EH (cell line): ENCODE data around the gene NEURL1B.
A peak's percentile ranks its signal among the peaks of the same experiment; 100 is the strongest.
"Not testable (repeated sequence)": the region's sequence is repeated elsewhere in the genome, so short reads cannot be mapped to it uniquely, and the experiment has no call there.

Source experiments
- DNase-seq: peaks from one replicate; pipeline ENCODE4 v3.0.0-alpha.2; 2015; ENCODE audit warnings: low read depth

NEURL1B gene

DNA sequence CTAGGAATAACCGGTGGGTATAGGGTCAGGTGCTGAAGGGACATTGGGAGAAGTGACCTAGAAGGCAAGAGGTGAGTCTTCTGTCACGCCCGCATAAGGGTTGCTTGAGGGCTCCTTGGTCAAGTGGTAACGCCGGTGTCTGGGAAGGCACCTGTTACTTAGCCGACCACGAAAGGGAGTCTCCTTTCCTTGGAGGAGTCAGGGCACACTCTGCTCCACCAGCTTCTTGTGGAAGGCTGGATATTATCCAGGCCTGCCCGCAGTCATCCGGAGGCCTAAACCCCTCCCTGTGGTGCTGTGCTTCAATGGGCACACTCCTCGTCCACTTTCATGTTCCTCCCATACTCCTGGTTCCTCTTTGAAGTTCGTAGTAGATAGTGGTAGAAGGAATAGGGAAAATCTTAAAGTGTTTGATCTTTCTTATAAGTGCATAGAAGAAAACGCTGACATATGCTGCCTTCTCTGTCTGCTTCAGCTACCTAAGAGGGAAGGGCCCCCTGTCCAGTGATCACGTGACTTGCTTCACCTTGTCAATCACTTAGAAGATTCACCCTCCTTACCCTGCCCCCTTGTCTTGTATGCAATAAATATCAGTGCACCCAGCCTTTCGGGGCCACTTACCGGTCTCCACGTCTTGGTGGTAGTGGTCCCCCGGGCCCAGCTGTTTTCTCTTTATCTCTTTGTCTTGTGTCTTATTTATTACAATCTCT is 16.6 kb downstream of the NEURL1B start:
- not testable (repeated sequence) for DNase-seq

DNA sequence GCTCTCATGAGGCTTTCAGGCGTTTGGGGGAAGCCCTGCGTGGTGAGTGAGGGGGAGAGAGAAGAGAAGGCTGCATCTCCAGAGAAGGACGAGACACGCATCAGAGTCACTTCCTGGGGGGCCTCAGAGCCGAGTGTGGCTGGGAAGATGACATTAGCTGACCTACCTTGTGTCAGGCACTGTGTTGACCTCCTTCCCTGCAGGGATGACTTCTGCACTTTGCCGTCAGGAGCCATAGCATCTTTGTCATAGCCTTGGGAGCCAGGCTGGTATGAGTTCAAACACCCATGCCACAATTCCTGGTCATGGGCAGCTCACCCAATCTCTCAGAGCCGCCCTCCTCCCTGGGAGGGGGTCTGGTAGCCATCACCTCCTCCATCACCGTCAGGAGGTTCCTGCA is 17.3 kb downstream of the NEURL1B start:
- no peak for DNase-seq

DNA sequence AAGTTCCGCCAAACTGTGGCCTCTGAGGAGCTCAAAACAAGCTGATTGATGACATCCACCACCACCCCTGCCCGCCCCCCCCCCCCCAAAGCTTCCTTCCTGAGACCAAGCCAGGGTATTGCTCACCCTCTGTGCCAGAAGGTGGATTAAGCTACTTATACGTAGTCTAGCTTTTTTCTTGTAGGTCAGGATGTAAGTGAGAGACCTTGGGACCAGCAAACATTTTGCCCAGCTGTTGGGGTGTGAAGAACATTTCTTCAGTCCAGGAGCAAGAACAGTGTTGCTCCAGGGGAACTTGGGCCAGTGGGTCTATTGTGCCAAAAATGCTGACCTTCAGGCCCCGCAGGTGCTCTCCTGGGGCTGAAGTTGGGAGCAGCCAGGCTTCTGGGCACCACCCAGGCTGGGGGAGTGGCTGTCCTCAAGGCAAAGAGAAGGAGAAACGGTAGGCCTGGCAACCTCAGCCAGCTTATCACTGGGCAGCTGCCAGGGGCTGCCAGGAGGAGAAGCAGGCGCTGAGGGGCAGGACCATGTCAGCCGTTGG is 18.0 kb downstream of the NEURL1B start:
- DNase-seq: no peak

DNA sequence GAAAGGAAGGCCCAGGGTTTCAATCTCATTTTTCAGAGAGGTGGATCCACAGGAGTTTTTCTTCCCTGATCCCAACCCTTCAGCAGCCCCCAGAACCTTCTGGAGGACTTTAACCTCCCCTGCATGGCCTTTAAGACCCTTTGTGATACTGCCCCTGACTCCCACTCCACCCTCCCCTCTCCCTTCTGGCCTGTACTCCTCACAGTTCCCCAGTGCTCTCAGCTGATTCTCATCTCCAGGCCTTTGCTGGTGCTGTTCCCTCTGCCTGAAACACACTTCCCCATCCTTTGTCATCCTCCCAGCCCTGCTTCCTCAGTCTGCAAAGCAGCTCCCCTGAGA is 18.5 kb downstream of the NEURL1B start:
- DNase-seq: no peak

DNA sequence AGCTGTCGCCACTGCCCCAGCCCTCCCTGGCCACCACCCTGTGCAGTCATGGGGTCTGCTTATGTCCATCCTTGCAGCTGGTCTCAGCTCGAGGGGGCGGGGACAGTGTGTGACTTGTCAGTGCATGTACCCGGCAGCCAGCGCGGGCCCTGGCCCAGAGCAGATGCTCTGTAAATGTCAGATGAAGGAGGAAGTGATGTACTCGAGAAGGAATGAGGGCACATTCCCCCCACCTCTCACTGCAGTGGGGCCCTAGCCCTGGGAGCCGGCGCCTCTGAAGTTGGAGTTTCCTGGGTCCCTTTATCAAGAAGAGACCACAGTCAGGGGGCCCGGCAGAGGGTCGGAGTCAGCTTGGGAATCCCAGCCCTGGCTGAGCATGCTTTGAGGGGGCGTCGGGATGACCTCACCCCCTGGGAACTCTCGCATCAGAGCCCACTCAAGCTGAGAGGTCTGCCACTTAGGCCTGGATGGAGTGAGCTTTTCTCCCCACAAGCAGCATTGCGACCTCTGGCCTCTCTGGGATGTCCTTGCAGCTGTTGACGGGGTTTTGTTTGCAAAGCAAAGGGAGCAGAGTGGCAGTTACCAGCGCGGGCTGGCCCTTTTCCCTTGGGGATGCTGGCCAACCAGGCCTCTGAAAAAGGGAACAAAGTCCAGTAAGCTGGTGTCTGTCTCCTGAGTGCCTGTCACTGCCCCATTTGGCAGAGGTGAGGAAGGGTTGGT is 19.0 kb downstream of the NEURL1B start:
- DNase-seq: peak; percentile 95

DNA sequence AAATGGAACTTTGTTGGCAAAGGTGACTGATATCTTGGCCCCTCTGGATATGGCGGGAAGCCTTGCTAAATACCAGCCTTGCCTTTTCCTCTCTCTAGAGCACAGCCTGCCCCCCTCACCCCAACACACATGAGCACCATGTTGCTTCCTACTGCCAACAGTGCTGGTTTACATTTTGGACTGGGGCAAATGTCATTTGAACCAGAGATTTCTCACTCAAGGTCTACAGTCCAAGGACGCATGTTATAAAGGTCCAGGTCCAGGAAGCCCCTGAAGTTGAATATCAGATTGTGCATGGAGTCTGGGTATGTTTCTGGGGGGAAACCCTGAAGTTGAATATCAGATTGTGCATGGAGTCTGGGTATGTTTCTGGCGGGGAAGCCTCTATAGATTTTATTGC is 19.9 kb downstream of the NEURL1B start:
- DNase-seq: no peak

DNA sequence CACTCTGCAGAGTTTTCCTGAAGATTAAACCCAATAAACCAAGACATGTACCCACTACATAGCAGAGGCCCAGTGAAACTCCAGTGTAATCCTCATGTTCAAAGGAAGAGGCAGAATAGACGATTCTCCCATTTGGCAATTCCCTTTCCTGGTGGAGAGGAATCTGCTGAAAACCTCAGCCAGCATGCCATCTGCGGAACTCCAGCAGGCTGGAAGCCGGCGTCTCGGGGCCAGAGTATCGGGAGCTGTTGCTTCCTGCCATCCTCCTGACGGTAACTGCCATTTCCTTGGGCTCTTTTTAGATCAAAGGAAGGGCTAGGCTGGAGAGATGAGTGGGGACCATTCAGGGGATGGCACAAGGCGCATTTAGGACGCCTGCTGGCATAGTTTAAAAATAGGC is 20.5 kb downstream of the NEURL1B start:
- no peak for DNase-seq

DNA sequence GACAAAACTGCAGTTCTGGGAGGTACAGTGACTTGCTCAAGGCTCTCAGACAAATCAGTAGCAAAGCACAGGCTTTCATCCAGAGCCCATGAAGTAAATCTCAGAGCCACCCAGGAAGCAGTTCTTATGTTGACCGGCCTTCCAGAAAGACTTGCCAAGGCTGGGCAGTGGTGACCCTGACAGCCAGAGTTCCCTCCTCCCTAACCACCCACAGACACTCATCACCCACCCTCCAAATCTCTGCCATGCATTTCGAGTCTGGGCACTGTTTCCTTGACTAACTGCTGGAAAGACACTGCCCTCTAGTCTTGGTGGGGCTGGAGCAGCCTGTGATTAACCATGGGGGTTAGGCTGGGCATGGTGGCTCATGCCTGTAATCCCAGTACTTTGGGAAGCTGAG is 21.5 kb downstream of the NEURL1B start:
- DNase-seq: no peak

DNA sequence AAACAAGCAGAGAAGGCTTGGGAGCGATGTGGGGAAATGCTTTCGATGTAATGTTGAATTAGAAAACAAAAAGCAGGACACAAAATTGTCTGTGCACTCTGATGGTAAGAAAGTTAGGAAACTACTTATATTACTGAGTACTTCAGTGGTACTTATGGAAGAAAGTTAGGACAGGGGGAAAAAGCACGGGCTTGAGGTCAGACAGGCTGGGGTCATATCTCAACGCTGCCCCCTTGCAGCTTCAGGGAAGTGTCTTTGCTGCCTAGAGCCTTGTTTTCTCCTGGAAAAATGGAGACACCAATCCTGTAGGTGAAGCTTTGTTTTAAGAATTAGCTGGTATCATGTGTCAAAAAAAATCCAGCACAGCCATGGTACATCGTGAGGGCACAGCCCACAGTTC is 23.0 kb downstream of the NEURL1B start:
- no peak for DNase-seq

DNA sequence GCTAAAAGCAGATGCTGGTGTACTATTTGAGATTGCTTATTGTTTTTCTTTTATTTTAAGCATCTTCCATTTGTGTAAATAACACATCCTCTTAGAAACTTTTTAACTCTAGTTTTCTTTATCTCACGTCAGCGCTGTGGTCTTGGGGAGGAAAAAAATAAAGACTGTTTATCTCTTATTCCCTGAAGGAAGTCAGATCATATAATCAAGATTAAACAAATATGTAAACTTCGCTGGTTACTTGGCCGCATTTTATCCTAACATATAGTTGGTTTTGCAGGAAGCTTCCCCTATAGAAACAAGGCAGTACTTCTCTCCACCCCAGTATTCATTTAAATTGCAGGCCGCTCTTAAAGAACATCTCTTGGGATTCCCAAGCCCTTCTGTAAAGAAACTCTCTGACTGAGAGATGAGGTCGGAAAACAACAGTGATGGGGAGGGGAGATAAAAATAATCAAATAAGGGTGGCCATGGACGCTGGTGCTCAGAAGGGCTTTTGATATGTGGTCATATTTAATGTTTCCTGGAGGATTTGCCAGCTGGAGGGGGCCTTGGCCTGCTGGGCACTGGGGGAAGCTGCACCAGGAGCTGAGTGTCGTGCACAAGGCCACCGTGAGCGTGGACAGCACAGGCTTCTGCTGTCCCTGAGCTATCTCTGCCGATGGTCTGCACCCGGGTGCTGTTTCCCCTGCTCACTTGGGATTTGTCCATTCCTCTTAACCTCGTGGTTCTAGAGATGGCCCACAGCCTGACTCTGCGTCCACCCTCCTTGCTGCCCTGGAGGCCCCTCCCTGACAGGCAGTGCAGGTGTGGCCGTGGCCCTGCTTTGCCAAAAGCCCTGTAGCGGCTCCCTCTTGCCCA is 23.8 kb downstream of the NEURL1B start:
- DNase-seq: no peak

DNA sequence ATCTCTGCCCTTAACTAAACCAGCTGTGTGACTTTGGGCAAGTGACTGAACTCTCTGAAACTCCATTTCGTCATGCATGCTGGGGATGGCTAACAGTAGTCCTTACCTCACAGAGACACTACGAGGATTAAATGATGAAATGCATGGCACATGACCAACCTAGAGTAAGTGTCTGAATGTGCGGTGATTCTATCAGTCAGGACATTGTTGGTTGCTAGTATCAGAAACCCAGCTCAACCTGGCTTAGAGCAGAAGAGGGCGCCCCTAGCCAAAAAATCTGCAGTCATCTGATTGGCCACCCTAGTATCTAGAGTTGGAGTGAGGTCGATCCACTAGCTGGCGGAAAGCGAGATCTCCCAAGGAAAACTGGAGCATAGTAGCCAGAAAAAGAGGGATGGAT is 25.2 kb downstream of the NEURL1B start:
- no peak for DNase-seq

DNA sequence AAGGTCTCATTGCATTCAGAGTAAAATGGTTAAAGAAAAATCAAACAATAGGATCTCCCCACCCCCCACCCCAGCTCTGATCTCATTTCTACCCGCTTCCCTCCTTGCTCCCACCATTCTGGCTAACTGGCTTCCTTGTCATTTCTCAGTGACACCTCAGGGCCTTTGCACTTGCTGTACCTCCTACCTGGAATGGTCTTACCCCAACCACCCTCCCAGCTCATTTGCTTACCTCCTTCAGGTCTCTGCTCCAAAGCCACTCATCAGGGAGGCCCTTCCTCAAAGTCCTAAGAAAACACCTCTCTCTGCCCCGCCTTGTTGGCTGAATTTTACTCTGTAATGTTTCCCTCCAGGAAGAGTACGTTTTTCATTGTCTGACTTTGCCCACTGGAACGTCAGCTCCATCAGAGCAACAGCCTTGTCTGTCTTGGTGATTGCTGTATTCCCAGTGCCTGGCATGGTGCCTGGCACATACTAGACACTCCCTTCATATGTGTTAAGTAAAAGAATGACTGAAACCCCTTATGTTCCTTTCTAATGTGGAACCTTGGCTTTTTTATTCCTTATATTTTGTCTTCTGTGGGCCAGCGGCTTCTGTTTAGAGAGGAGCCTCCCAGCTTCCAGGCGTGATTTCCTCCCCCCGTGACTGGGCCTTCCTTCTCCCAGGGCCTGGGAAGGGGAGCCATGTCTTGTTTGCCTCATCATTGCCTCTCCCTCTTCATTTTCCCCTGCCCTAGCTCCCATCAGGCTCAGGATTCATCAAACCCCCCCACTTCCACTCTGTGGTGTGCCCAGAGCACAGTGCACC is 26.9 kb downstream of the NEURL1B start:
- DNase-seq: peak; percentile 32

DNA sequence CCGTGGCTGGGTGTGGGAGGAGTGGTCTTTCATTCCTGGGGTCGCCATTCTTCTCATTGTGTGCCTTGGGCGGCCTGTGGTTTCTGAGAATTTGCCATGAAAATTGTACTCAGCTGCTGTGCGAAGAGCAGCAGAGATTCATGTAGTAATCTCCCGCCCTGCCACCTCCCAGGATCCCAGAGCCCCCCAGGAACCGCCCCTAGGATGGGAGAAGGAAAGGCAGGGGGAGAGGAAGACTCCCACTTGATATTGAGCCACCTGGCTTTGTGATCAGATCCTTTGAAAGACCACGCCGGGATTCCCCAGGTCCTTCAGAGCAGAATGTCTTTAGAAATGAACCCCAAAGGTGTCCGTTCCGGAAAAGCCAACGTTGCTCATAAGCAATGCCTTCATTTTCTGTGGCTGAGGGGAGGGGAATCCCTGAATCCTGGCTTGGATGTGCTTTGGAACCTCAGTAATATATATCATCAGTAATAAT is 27.6 kb downstream of the NEURL1B start:
- DNase-seq: no peak

DNA sequence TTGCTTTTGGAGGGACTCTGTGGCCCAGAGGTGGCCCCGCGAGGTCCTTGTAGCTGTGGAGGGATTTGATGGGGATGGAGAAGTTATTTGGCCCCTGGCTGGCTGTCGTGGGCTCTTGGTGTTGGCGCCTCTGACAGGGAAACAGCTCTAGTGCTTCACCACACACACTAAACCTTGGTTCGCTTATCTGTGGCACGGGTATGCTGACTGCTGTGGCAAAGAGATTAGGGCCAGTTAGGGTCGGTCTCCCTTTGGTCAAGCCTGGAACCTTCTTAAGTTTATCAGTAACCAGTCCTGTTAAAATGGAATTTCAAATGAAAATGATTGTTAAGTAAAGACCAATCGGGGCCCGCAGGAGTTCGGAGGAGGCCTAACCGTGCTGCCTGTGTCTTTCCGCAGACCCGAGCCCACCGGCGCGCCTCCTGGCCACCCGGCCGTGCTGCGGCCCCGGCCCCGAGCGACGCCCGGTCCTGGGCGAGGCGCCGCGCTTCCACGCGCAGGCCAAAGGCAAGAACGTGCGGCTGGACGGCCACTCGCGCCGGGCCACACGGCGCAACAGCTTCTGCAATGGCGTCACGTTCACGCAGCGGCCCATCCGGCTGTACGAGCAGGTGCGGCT is 28.4 kb downstream of the NEURL1B start:
- DNase-seq: no peak

DNA sequence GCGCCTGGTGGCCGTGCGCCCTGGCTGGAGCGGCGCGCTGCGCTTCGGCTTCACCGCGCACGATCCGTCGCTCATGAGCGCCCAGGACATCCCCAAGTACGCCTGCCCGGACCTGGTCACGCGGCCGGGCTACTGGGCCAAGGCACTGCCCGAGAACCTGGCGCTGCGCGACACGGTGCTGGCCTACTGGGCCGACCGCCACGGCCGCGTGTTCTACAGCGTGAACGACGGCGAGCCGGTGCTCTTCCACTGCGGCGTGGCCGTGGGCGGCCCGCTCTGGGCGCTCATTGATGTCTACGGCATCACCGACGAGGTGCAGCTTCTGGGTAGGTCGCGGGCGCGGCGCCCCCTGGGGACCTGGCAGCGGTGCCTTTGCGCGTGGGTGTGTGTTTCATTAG is 28.9 kb downstream of the NEURL1B start:
- no peak for DNase-seq

DNA sequence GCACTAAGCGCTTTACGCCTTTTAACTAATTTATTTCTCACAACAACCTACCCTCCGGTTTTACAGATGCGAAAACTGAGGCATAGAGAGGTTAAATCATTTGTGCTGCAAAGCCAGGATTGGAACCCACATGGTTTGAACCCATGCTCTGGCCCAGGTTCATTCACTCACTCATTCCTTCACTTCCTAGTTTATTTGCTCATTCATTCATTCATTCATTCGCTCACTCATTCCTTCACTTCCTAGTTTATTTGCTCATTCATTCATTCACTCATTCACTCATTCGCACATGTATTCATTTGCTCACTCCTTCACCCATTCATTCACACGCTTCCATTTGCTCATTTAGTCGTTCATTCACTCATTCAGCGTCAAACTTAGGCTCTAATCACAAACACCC is 29.4 kb downstream of the NEURL1B start:
- DNase-seq: no peak

DNA sequence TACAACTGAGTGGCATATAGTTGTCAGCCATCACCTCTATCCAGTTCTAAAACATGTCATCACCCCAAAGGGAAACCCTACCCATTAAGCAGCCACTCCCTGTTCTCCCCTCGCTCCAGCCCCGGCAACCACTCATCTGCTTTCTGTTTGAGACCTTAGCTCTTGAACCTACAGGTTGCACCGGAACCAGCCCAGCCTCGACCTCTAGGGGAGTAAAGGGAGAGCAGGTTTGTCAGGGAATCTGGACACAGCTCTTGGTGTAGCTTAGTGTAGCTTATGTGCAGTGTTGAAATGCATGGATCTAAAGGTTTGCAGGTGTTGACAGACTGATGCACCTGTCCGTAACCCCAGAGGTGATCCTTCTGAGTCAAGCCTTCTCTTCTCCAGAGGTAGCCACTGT is 30.0 kb downstream of the NEURL1B start:
- DNase-seq: no peak

DNA sequence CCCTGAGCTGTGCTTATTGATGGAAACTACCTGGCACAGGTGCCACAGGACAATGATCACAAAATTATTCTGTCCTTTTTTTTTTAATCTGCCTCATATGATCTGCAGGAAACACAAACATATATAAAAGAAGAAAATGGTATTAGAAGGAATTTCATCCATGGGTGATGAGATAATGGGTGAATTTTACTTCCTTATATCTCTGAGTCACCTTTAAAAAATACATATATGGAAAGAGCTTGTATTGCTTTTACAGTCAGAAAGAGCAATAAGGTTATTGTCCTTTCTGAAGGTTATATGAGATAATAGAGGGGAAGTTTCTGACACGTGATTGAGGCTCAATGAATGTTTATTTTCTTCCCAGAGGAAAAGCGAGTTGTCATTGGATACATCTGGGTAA is 31.6 kb downstream of the NEURL1B start:
- DNase-seq: no peak

DNA sequence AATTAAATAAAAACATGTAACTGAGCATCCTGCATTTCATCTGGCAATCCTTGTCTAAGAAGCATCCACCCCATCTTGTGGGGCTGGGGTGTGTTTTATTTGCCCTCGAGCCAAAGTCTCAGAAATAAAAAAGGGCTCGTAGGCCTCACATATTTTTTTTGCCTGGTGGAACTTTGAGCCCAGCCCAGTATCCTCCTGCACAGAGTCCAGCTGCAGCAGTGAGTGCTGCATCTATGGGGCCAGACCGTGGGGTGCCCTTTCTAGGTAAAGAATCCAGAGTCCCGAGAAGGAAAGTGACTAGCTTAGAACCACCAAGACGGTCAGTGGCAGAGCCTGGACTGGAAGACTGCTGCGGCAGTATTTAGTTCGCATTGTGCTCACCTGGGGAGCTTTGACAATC is 33.1 kb downstream of the NEURL1B start:
- no peak for DNase-seq

DNA sequence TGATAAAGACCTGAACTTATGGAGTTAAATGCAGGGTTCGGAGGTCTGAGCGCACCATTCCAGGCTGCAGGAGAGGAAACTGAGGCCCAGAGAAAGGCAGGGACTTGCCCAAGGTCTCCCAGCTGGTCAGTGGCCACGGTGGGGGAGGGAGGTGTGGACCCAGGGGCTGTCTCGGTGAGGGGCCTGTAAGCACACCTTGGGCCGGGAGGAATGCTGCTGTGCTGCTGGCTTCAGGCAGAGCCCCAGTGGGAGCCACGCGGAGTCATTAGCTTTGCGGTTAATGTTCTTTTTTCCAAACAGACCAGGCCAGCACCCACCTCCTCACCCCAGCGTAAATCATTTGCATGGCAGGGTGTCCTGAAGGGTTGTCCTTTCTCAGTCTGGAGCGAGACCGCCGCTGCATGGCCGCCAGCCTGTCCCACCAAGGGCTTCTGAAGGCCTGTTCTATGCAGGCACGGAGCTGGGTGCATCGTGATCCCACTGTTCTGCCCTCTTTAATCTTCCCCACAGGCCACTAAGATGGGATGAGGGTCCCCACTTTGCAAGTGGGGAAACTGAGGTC is 35.9 kb downstream of the NEURL1B start:
- no peak for DNase-seq

DNA sequence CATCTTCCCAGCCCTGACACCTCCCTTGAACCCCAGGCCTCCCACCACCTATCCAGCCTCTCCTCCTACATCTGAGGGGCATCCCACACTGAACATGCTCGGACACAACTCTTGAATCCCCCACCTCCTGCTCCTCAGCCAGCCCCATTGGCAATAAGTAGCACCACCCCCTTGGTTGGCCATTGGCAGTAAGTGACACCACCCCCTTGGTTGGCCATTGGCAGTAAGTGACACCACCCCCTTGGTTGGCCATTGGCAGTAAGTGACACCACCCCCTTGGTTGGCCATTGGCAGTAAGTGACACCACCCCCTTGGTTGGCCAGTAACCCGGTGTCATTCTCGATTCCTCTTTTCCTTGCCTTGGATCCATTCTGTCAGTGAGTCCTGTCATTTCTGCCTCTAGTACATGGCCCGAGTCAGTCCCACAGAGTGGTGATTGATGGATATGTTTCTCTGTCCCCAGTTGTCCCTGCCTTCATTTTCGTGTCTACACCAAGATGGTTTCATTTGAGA is 37.4 kb downstream of the NEURL1B start:
- not testable (repeated sequence) for DNase-seq
